ENCODE results near the gene HNF1A. TPM values are rescaled to one million over a fixed set of nuclear protein-coding genes. Genes with fewer than 3 reads are reported as not detected.

The HNF1A gene
- total and polyA plus RNA-seq, 2 of the 13 experiments (the other 11 are each of a cell fraction or from before 2014, with no cell fraction given) = 13.4 to 34.7 TPM

GRCh38 chr12:121015825-121016766 is 37.8 kb downstream of the HNF1A start, which contains the start of gene C12orf43 (continued):
- no peak for TF ChIP-seq AKNA (CRISPR knock-in tag; IDR thresholded peaks at IDR 0.05; ENCODE audit: borderline replicate concordance)
- no peak for TF ChIP-seq ZFP37 (CRISPR knock-in tag; IDR thresholded peaks at IDR 0.05; ENCODE audit: borderline replicate concordance)
- peak; percentile 65; the same call in 1 of the 2 replicates for TF ChIP-seq ZIK1 (CRISPR knock-in tag; IDR thresholded peaks at IDR 0.05; ENCODE audit: borderline replicate concordance, low read depth)
- no peak for TF ChIP-seq ZNF281 (CRISPR knock-in tag; IDR thresholded peaks at IDR 0.05; ENCODE audit: borderline replicate concordance)
- TF ChIP-seq ARID3A (IDR thresholded peaks at IDR 0.05; ENCODE audit: low read depth, low read length) = peak; percentile 42; the same call in 1 of the 2 replicates
- 0 out of 2 replicates have a peak, but pooled peaks have one; percentile 32 for TF ChIP-seq RXRA (CRISPR knock-in tag; IDR thresholded peaks at IDR 0.05)
- no peak for TF ChIP-seq MZF1 (CRISPR knock-in tag; IDR thresholded peaks at IDR 0.05; ENCODE audit: borderline replicate concordance)
- no peak for TF ChIP-seq ZNF691 (CRISPR knock-in tag; IDR thresholded peaks at IDR 0.05; ENCODE audit: borderline replicate concordance, low read depth)
- TF ChIP-seq NCOR1 (IDR thresholded peaks at IDR 0.05; ENCODE audit: borderline replicate concordance, low read length) = no peak
- no peak for TF ChIP-seq RARG (CRISPR knock-in tag; IDR thresholded peaks at IDR 0.05; ENCODE audit: low read depth)
- no peak for TF ChIP-seq TARDBP (CRISPR knock-in tag; IDR thresholded peaks at IDR 0.05)
- no peak for TF ChIP-seq CENPX (CRISPR knock-in tag; IDR thresholded peaks at IDR 0.05)
- no peak for TF ChIP-seq ZNF776 (CRISPR knock-in tag; IDR thresholded peaks at IDR 0.05)
- TF ChIP-seq ZNF34 (CRISPR knock-in tag; IDR thresholded peaks at IDR 0.05; ENCODE audit: borderline replicate concordance) = 0 out of 2 replicates have a peak, but pooled peaks have one; percentile 52
- no peak for TF ChIP-seq NR2F2 (IDR thresholded peaks at IDR 0.05; ENCODE audit: borderline replicate concordance, low read depth)
- no peak for TF ChIP-seq ZNF232 (CRISPR knock-in tag; IDR thresholded peaks at IDR 0.05; ENCODE audit: borderline replicate concordance)
- no peak for TF ChIP-seq PAF1 (CRISPR knock-in tag; IDR thresholded peaks at IDR 0.05)
- TF ChIP-seq IRF2 (CRISPR knock-in tag; IDR thresholded peaks at IDR 0.05) = peak; percentile 95

All from HepG2 (cell line).